HEK293 (cell line): ENCODE results near the gene MGAT4C.

Experiments used
- CTCF ChIA-PET: fragments of 350-600 bp; formaldehyde crosslinking; extraction: SDS; loops from one replicate; lab custom pipeline; 2021; ENCODE audit warnings: antibody characterized with exemption; lab: Yijun Ruan, JAX
- POLR2A ChIA-PET: fragments of 300-600 bp; formaldehyde crosslinking; extraction: SDS; loops from one replicate; lab custom pipeline; 2020; ENCODE audit warnings: antibody characterized with exemption, inconsistent platforms; lab: Yijun Ruan, JAX
- H3K27ac ChIP-seq: fragments of 200-500 bp; sonication (Bioruptor generic); 2 replicates; pipeline ENCODE4 v1.5.1; 2014; ENCODE audit warnings: low read depth, low read length, control low read depth, inconsistent platforms; ENCODE audit errors: extremely low read depth
- H3K36me3 ChIP-seq, 2 experiments: fragments of 200-500 bp in 1 of 2; sonication (Bioruptor generic) in 1 of 2; 1 replicate in 1 of 2; 2 replicates in 1 of 2; pipeline ENCODE4 v1.5.1; 2014 to 2017; ENCODE audit warnings: inconsistent platforms in 2 of 2, low read length in 2 of 2; ENCODE audit not compliant: control insufficient read depth in 2 of 2, insufficient read depth in 1 of 2
- H3K4me1 ChIP-seq: fragments of 200-500 bp; sonication (Bioruptor generic); 2 replicates; pipeline ENCODE4 v1.5.1; 2014; ENCODE audit warnings: mild to moderate bottlenecking, low read length, inconsistent platforms; ENCODE audit not compliant: control insufficient read depth, insufficient read depth
- H3K4me3 ChIP-seq: 2 replicates; pipeline ENCODE4 v1.5.1; 2011; ENCODE audit warnings: low read depth, mild to moderate bottlenecking, control low read depth, low read length, moderate library complexity
- H3K9me3 ChIP-seq: fragments of 200-500 bp; sonication (Bioruptor generic); 2 replicates; pipeline ENCODE4 v1.5.1; 2014; ENCODE audit warnings: low read depth, low read length, inconsistent platforms; ENCODE audit not compliant: control insufficient read depth, insufficient read depth
- AEBP2 ChIP-seq: fragments of 450-650 bp; formaldehyde crosslinking; IDR thresholded peaks from 2 replicates; pipeline ENCODE4 v1.5.1; 2016; ENCODE audit warnings: missing biosample characterization, missing genetic modification characterization, borderline replicate concordance
- KLF9 ChIP-seq: fragments of 450-650 bp; formaldehyde crosslinking; IDR thresholded peaks from 2 replicates; pipeline ENCODE4 v1.5.1; 2016; ENCODE audit warnings: missing biosample characterization, missing genetic modification characterization, low read depth
- MEIS1 ChIP-seq: sonication (generic); formaldehyde crosslinking; IDR thresholded peaks from 2 replicates; pipeline ENCODE4 v1.8.1; 2022; ENCODE audit warnings: missing genetic modification reagents, mild to moderate bottlenecking, borderline replicate concordance
- OSR2 ChIP-seq: fragments of 450-650 bp; formaldehyde crosslinking; IDR thresholded peaks from 2 replicates; pipeline ENCODE4 v1.5.1; 2016; ENCODE audit warnings: missing biosample characterization, missing genetic modification characterization
- YY1 ChIP-seq: fragments of 450-650 bp; formaldehyde crosslinking; IDR thresholded peaks from 2 replicates; pipeline ENCODE4 v1.5.1; 2018; ENCODE audit warnings: missing biosample characterization, missing genetic modification characterization
- ZBTB10 ChIP-seq: fragments of 450-650 bp; formaldehyde crosslinking; IDR thresholded peaks from 2 replicates; pipeline ENCODE4 v1.5.1; 2016; ENCODE audit warnings: missing biosample characterization, missing genetic modification characterization
- ZBTB48 ChIP-seq: fragments of 450-650 bp; formaldehyde crosslinking; IDR thresholded peaks from 2 replicates; pipeline ENCODE4 v1.5.1; 2016; ENCODE audit warnings: missing biosample characterization, missing genetic modification characterization
- ZFHX2 ChIP-seq: fragments of 450-650 bp; formaldehyde crosslinking; conservative IDR thresholded peaks from 2 replicates; pipeline ENCODE4 v1.5.1; 2016; ENCODE audit warnings: missing biosample characterization, missing genetic modification characterization
- ZFP37 ChIP-seq: fragments of 450-650 bp; formaldehyde crosslinking; IDR thresholded peaks from 2 replicates; pipeline ENCODE4 v1.5.1; 2016; ENCODE audit warnings: missing biosample characterization, missing genetic modification characterization
- ZNF155 ChIP-seq: fragments of 450-650 bp; formaldehyde crosslinking; IDR thresholded peaks from 2 replicates; pipeline ENCODE4 v1.5.1; 2016; ENCODE audit warnings: missing biosample characterization, missing genetic modification characterization
- ZNF354C ChIP-seq: fragments of 450-650 bp; formaldehyde crosslinking; IDR thresholded peaks from 2 replicates; pipeline ENCODE4 v1.5.1; 2016; ENCODE audit warnings: missing biosample characterization, missing genetic modification characterization, low read depth, borderline replicate concordance
- ZNF404 ChIP-seq: fragments of 450-650 bp; formaldehyde crosslinking; IDR thresholded peaks from 2 replicates; pipeline ENCODE4 v1.5.1; 2017; ENCODE audit warnings: missing biosample characterization, missing genetic modification characterization
- ZNF529 ChIP-seq: fragments of 450-650 bp; formaldehyde crosslinking; IDR thresholded peaks from 2 replicates; pipeline ENCODE4 v1.5.1; 2017; ENCODE audit warnings: missing genetic modification characterization, missing biosample characterization; ENCODE audit not compliant: insufficient replicate concordance
- ZNF571 ChIP-seq: fragments of 450-650 bp; formaldehyde crosslinking; IDR thresholded peaks from 2 replicates; pipeline ENCODE4 v1.5.0; 2017; ENCODE audit warnings: missing biosample characterization, missing genetic modification characterization
- ZNF585B ChIP-seq: fragments of 450-650 bp; formaldehyde crosslinking; IDR thresholded peaks from 2 replicates; pipeline ENCODE4 v1.5.1; 2016; ENCODE audit warnings: missing biosample characterization, missing genetic modification characterization
- ZNF654 ChIP-seq: fragments of 450-650 bp; formaldehyde crosslinking; IDR thresholded peaks from 2 replicates; pipeline ENCODE4 v1.5.1; 2016; ENCODE audit warnings: low read depth, missing biosample characterization, missing genetic modification characterization
- ZNF660 ChIP-seq: fragments of 450-650 bp; IDR thresholded peaks from 2 replicates; pipeline ENCODE4 v1.5.1; 2018; ENCODE audit warnings: missing biosample characterization, mild to moderate bottlenecking, missing genetic modification characterization
- ZNF701 ChIP-seq: fragments of 450-650 bp; formaldehyde crosslinking; IDR thresholded peaks from 2 replicates; pipeline ENCODE4 v1.5.1; 2016; ENCODE audit warnings: missing biosample characterization, missing genetic modification characterization
- ZNF830 ChIP-seq: fragments of 450-650 bp; IDR thresholded peaks from 2 replicates; pipeline ENCODE4 v1.5.0; 2018; ENCODE audit warnings: missing biosample characterization, missing genetic modification characterization, low read depth, mild to moderate bottlenecking, moderate library complexity
- TF ChIP-seq, protein P1 (sequence below): fragments of 450-650 bp; formaldehyde crosslinking; IDR thresholded peaks from 2 replicates; pipeline ENCODE4 v1.5.1; 2017; ENCODE audit warnings: missing biosample characterization, missing genetic modification characterization

Gene MGAT4C

DNA sequence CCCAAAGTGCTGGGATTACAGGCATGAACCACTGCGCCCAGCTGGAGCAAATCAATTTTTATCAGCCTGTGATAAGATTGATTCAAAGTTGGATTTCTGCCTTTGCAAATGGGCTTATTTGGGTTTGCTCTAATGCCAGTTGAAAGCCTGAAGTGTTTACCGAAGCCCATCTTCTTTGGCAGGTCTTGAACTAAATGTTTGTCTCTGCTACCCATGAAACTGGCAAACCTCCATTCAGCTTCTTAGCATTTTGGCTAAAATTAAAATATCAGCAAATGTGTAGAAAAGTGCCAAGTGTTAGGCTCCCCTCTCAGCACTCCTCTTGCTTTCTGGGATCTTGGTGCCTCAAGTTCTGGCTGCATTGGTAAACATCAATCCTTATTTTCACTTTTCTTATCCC lies 61.5 kb downstream of the MGAT4C start:
- no peak overlapping the region for H3K4me3 ChIP-seq
- POLR2A ChIA-PET, result no interaction called here
- CTCF ChIA-PET, result no interaction called here
- H3K9me3 ChIP-seq, result no peaks in the 10 kb centered on the region
- no peaks in the 10 kb centered on the region for H3K36me3 ChIP-seq
- TF ChIP-seq ZNF830, result no peak
- no peak for TF ChIP-seq ZNF660 (tag by site-specific recombination)
- no peak for TF ChIP-seq ZNF571 (tag by site-specific recombination)
- no peak for TF ChIP-seq ZBTB10 (tag by site-specific recombination)
- no peak for TF ChIP-seq ZFHX2 (tag by site-specific recombination)
- no peak for TF ChIP-seq ZNF585B (tag by site-specific recombination)
- no peak for TF ChIP-seq MEIS1 (CRISPR knock-in tag)
- no peak for TF ChIP-seq ZNF654
- no peak for TF ChIP-seq ZNF404 (tag by site-specific recombination)
- no peak for TF ChIP-seq ZNF701 (tag by site-specific recombination)
- TF ChIP-seq, protein P1, sequence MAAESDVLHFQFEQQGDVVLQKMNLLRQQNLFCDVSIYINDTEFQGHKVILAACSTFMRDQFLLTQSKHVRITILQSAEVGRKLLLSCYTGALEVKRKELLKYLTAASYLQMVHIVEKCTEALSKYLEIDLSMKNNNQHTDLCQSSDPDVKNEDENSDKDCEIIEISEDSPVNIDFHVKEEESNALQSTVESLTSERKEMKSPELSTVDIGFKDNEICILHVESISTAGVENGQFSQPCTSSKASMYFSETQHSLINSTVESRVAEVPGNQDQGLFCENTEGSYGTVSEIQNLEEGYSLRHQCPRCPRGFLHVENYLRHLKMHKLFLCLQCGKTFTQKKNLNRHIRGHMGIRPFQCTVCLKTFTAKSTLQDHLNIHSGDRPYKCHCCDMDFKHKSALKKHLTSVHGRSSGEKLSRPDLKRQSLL, result no peak
- TF ChIP-seq YY1, result no peak
- TF ChIP-seq AEBP2 (tag by site-specific recombination), result no peak
- H3K27ac ChIP-seq, result no peak overlapping the region
- no peaks in the 10 kb centered on the region for H3K4me1 ChIP-seq

DNA sequence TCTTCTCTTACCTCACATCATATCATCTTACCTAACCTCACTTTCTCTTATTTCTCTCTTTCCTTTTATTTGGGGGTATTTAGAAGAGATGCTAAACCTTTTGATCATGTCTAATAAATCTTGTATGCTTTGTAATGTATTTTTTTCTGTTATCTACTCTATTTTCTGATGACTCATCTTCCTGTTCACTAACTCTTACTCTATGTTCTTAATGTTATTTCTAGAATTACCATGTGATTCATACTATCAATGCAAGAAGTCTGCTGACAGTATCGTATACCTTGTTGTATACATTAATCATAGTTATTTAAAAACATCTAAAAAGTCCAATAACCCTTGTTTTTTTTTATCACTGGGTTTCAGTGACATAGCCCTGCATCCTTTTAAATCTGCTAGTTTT lies 62.3 kb downstream of the MGAT4C start:
- H3K36me3 ChIP-seq, result no peaks in the 10 kb centered on the region
- no peaks in the 10 kb centered on the region for H3K9me3 ChIP-seq
- POLR2A ChIA-PET, result no interaction called here
- H3K27ac ChIP-seq, result no peak overlapping the region
- CTCF ChIA-PET, result no interaction called here
- H3K4me3 ChIP-seq, result no peak overlapping the region
- H3K4me1 ChIP-seq, result no peaks in the 10 kb centered on the region
- no peak for TF ChIP-seq ZNF155
- no peak for TF ChIP-seq ZNF529 (tag by site-specific recombination)
- no peak for TF ChIP-seq ZNF354C (tag by site-specific recombination)
- TF ChIP-seq ZFP37 (tag by site-specific recombination), result no peak
- TF ChIP-seq OSR2 (tag by site-specific recombination), result no peak
- no peak for TF ChIP-seq ZBTB48
- no peak for TF ChIP-seq KLF9 (tag by site-specific recombination)
- TF ChIP-seq, all 188 proteins: peak for 0
